ENCODE data around the gene ATP6AP1. TPM values are rescaled to one million over a fixed set of nuclear protein-coding genes. Genes with fewer than 3 reads are reported as not detected.
A peak's percentile ranks its signal among the peaks of the same experiment; 100 is the strongest.

ATP6AP1 gene
- total and polyA plus RNA-seq, 9 of the 15 experiments (the other 6 are each of a cell fraction or from before 2014, with no cell fraction given): 8.3 to 90.5 (median 52.9) TPM

DNA sequence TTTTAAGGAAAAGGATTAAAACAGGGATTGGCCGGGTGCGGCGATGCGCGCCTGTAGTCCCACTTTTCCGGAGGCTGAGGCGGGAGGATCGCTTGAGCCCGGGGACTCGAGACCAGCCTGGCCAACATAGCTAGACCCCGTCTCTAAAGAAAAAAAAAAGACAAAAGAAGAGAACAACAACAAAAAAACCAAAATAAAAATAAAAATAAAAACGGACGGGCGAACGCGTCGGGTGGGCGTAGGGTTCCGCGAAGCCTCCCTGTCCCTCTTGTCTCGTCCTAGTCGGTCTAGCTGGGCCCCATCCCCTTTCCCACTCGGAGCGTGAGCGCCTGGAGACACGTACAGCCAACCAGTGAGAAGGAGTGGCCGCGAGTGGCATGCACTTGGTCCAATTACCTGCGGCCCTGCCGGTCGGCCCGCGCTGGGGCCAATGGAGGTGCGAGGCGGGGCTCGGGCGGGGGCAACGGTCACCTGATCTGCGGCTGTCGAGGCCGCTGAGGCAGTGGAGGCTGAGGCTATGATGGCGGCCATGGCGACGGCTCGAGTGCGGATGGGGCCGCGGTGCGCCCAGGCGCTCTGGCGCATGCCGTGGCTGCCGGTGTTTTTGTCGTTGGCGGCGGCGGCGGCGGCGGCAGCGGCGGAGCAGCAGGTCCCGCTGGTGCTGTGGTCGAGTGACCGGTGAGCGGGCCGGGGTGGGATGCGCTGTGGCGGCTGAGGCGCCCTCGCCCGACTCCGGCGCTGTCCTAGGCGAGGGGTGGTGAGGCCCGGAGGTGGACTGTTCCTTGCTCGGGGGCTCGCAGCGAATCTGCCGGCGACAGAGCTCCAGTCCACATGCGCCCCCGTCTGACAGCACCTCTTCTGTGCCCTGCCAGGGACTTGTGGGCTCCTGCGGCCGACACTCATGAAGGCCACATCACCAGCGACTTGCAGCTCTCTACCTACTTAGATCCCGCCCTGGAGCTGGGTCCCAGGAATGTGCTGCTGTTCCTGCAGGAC is at the start of gene ATP6AP1 (continued):
- TF ChIP-seq, protein P1, sequence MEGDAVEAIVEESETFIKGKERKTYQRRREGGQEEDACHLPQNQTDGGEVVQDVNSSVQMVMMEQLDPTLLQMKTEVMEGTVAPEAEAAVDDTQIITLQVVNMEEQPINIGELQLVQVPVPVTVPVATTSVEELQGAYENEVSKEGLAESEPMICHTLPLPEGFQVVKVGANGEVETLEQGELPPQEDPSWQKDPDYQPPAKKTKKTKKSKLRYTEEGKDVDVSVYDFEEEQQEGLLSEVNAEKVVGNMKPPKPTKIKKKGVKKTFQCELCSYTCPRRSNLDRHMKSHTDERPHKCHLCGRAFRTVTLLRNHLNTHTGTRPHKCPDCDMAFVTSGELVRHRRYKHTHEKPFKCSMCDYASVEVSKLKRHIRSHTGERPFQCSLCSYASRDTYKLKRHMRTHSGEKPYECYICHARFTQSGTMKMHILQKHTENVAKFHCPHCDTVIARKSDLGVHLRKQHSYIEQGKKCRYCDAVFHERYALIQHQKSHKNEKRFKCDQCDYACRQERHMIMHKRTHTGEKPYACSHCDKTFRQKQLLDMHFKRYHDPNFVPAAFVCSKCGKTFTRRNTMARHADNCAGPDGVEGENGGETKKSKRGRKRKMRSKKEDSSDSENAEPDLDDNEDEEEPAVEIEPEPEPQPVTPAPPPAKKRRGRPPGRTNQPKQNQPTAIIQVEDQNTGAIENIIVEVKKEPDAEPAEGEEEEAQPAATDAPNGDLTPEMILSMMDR (IDR thresholded peaks at IDR 0.05 in 2 of 3, conservative IDR thresholded peaks at IDR 0.05 in 1 of 3; ENCODE audit: insufficient read depth in 2 of 3, low read depth in 1 of 3, low read length in 3 of 3): peak in 2 of 3 experiments; percentile 17 to 20; a peak in 2 of 6 replicates
- TF ChIP-seq CBX3 (IDR thresholded peaks at IDR 0.05; ENCODE audit: borderline replicate concordance in 1 of 2, low read length in 2 of 2) (no peak), ZNF146 (CRISPR knock-in tag; IDR thresholded peaks at IDR 0.05; ENCODE audit: unreplicated experiment) (no peak), ZNF586 (CRISPR knock-in tag; conservative IDR thresholded peaks at IDR 0.05) (no peak), KLF1 (tag; IDR thresholded peaks at IDR 0.05) (no peak), CCNT2 (IDR thresholded peaks at IDR 0.05; ENCODE audit: borderline replicate concordance, extremely low read depth, insufficient read length, low read depth, low read length) (peak; percentile 61), BRCA1 (IDR thresholded peaks at IDR 0.05) (no peak), BRCA1 (CRISPR knock-in tag; IDR thresholded peaks at IDR 0.05) (no peak), SNRNP70 (optimal IDR thresholded peaks at IDR 0.05; ENCODE audit: low read depth, low read length) (no peak), XRCC4 (IDR thresholded peaks at IDR 0.05; ENCODE audit: extremely low read depth, insufficient read depth, insufficient read length) (no peak), MAFG (tag; conservative IDR thresholded peaks at IDR 0.05) (no peak), ZNF165 (CRISPR knock-in tag; IDR thresholded peaks at IDR 0.05; ENCODE audit: borderline replicate concordance) (no peak), ZBTB1 (CRISPR knock-in tag; IDR thresholded peaks at IDR 0.05; ENCODE audit: borderline replicate concordance, low read depth) (no peak), ETV1 (tag; conservative IDR thresholded peaks at IDR 0.05; ENCODE audit: low read depth) (no peak), ZNF133 (CRISPR knock-in tag; IDR thresholded peaks at IDR 0.05) (no peak), ZFP36 (IDR thresholded peaks at IDR 0.05; ENCODE audit: low read depth, low read length, partially characterized antibody) (no peak)
- TF ChIP-seq, protein P2, sequence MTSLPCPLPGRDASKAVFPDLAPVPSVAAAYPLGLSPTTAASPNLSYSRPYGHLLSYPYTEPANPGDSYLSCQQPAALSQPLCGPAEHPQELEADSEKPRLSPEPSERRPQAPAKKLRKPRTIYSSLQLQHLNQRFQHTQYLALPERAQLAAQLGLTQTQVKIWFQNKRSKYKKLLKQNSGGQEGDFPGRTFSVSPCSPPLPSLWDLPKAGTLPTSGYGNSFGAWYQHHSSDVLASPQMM (CRISPR knock-in tag; IDR thresholded peaks at IDR 0.05): no peak
- TF ChIP-seq, protein P3, sequence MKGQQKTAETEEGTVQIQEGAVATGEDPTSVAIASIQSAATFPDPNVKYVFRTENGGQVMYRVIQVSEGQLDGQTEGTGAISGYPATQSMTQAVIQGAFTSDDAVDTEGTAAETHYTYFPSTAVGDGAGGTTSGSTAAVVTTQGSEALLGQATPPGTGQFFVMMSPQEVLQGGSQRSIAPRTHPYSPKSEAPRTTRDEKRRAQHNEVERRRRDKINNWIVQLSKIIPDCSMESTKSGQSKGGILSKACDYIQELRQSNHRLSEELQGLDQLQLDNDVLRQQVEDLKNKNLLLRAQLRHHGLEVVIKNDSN (CRISPR knock-in tag; IDR thresholded peaks at IDR 0.05): peak; percentile 94
- TF ChIP-seq, protein P4, sequence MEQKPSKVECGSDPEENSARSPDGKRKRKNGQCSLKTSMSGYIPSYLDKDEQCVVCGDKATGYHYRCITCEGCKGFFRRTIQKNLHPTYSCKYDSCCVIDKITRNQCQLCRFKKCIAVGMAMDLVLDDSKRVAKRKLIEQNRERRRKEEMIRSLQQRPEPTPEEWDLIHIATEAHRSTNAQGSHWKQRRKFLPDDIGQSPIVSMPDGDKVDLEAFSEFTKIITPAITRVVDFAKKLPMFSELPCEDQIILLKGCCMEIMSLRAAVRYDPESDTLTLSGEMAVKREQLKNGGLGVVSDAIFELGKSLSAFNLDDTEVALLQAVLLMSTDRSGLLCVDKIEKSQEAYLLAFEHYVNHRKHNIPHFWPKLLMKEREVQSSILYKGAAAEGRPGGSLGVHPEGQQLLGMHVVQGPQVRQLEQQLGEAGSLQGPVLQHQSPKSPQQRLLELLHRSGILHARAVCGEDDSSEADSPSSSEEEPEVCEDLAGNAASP (IDR thresholded peaks at IDR 0.05): no peak
- TF ChIP-seq, protein P5, sequence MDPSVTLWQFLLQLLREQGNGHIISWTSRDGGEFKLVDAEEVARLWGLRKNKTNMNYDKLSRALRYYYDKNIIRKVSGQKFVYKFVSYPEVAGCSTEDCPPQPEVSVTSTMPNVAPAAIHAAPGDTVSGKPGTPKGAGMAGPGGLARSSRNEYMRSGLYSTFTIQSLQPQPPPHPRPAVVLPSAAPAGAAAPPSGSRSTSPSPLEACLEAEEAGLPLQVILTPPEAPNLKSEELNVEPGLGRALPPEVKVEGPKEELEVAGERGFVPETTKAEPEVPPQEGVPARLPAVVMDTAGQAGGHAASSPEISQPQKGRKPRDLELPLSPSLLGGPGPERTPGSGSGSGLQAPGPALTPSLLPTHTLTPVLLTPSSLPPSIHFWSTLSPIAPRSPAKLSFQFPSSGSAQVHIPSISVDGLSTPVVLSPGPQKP (CRISPR knock-in tag; IDR thresholded peaks at IDR 0.05): no peak

Data from K562 (cell line).